Caco-2 (cell line): ENCODE data around the gene CRTAC1. TPM values are rescaled to one million over a fixed set of nuclear protein-coding genes. Genes with fewer than 3 reads are reported as not detected.

Experiments used
- BruUV-seq: library from RNA; stranded (reverse); fragments of 400-500 nt; replicated peaks from 2 replicates; lab custom pipeline; 2021; lab: Mats Ljungman, UMichigan
- CTCF ChIA-PET: fragments of 300-600 bp; sonication (Branson Sonifier 250); formaldehyde crosslinking; loops from one replicate; lab custom pipeline; 2022; ENCODE audit warnings: antibody characterized with exemption; lab: Charles Lee
- POLR2A ChIA-PET: fragments of 300-600 bp; sonication (Branson Sonifier 250); formaldehyde crosslinking; loops from one replicate; lab custom pipeline; 2022; ENCODE audit warnings: antibody characterized with exemption; lab: Charles Lee
- DNase-seq, 2 experiments: peaks; one replicate each; pipeline versions ENCODE4 v3.0.0 to v3.0.0-alpha.2; 2020 to 2022
- H3K27me3 ChIP-seq: replicated peaks from 2 replicates; pipeline ENCODE4 v1.6.0; 2011; ENCODE audit warnings: low read length; ENCODE audit not compliant: control insufficient read depth, insufficient read depth
- H3K36me3 ChIP-seq: 2 replicates; pipeline ENCODE4 v1.5.1; 2011; ENCODE audit warnings: low read length; ENCODE audit not compliant: control insufficient read depth, insufficient read depth
- H3K4me1 ChIP-seq: fragments of 250-450 bp; sonication (Bioruptor Pico); 2 replicates; pipeline ENCODE4 v1.5.1; 2020; ENCODE audit warnings: mild to moderate bottlenecking
- H3K4me3 ChIP-seq: 2 replicates; pipeline ENCODE4 v1.5.1; 2011; ENCODE audit warnings: low read depth, mild to moderate bottlenecking, control low read depth, low read length
- H3K9me3 ChIP-seq: fragments of 250-450 bp; sonication (Bioruptor Pico); 2 replicates; pipeline ENCODE4 v1.5.1; 2020; ENCODE audit warnings: mild to moderate bottlenecking, moderate library complexity
- H3K27ac Mint-ChIP-seq: one replicate; pipeline ENCODE4 v1.8.0; 2022; ENCODE audit warnings: mixed read lengths; ENCODE audit not compliant: unreplicated experiment
- H3K27me3 Mint-ChIP-seq: one replicate; pipeline ENCODE4 v1.8.0; 2022; ENCODE audit warnings: mixed read lengths; ENCODE audit not compliant: insufficient read depth, unreplicated experiment
- H3K36me3 Mint-ChIP-seq: one replicate; pipeline ENCODE4 v1.8.0; 2022; ENCODE audit warnings: mild to moderate bottlenecking, mixed read lengths; ENCODE audit not compliant: insufficient read depth, unreplicated experiment
- H3K4me1 Mint-ChIP-seq: one replicate; pipeline ENCODE4 v1.8.0; 2022; ENCODE audit warnings: low read depth, mixed read lengths; ENCODE audit not compliant: unreplicated experiment
- H3K4me3 Mint-ChIP-seq: one replicate; pipeline ENCODE4 v1.8.0; 2022; ENCODE audit warnings: mild to moderate bottlenecking, moderate library complexity, mixed read lengths; ENCODE audit not compliant: unreplicated experiment
- H3K9me3 Mint-ChIP-seq: one replicate; pipeline ENCODE4 v1.8.0; 2022; ENCODE audit warnings: mixed read lengths; ENCODE audit not compliant: unreplicated experiment
- CTCF ChIP-seq, 2 experiments: fragments of 200-600 bp in 1 of 2; IDR thresholded peaks; 1 replicate in 1 of 2; 2 replicates in 1 of 2; pipeline versions ENCODE4 v1.5.1 to v1.8.0; 2011 to 2022; ENCODE audit warnings: antibody characterized with exemption in 1 of 2, control low read depth in 1 of 2, inconsistent platforms in 1 of 2, low read depth in 1 of 2, low read length in 1 of 2, mild to moderate bottlenecking in 1 of 2, moderate library complexity in 1 of 2; ENCODE audit not compliant: insufficient read depth in 1 of 2, severe bottlenecking in 1 of 2, unreplicated experiment in 1 of 2
- intact Hi-C: fragments of 100-400 bp; cut with micrococcal nuclease; formaldehyde crosslinking; loops from one replicate; pipeline ENCODE4 v1.10.0; 2022; ENCODE audit not compliant: unreplicated experiment
- total RNA-seq: library from RNA; stranded (reverse); gene quantifications from 2 replicates; pipeline ENCODE4 v1.2.3, GENCODE V29; 2022

Gene CRTAC1
- total RNA-seq, 1 experiment from 2014 or later, result not detected

GRCh38 chr10:97939446-97939990, 90.9 kb downstream of the CRTAC1 start:
- no peaks in the 10 kb centered on the region; the same call in 1 of the 2 replicates for H3K27me3 ChIP-seq
- H3K4me3 ChIP-seq, result no peak overlapping the region
- Mint-ChIP-seq H3K36me3 (no peaks in the 10 kb centered on the region), H3K9me3 (peaks cover 11% of the 10 kb centered on the region), H3K27ac (no peak overlapping the region), H3K4me3 (no peak overlapping the region), H3K27me3 (peaks cover 23% of the 10 kb centered on the region), H3K4me1 (no peaks in the 10 kb centered on the region)
- intact Hi-C loops, result no loop called here
- ChIA-PET CTCF (no interaction called here), POLR2A (no interaction called here)
- TF ChIP-seq CTCF (IDR thresholded peaks at IDR 0.05; ENCODE audit: insufficient read depth in 1 of 2, low read depth in 1 of 2, low read length in 1 of 2, severe bottlenecking in 1 of 2, unreplicated experiment in 1 of 2), result no peak
- H3K36me3 ChIP-seq, result no peaks in the 10 kb centered on the region
- no peak for DNase-seq
- H3K9me3 ChIP-seq, result peaks cover 9% of the 10 kb centered on the region; the same call in 1 of the 2 replicates
- no TSS peak for BruUV-seq
- no peaks in the 10 kb centered on the region for H3K4me1 ChIP-seq

GRCh38 chr10:97937928-97938327, 92.5 kb downstream of the CRTAC1 start:
- ChIA-PET POLR2A (no interaction called here), CTCF (no interaction called here)
- Histone ChIP-seq H3K4me1 (no peaks in the 10 kb centered on the region), H3K4me3 (no peak overlapping the region), H3K36me3 (no peaks in the 10 kb centered on the region), H3K9me3 (no peaks in the 10 kb centered on the region), H3K27me3 (peaks cover under 1% of the 10 kb centered on the region; the same call in 1 of the 2 replicates)
- Mint-ChIP-seq H3K9me3 (peaks cover 6% of the 10 kb centered on the region), H3K4me3 (no peak overlapping the region), H3K27ac (no peak overlapping the region), H3K4me1 (no peaks in the 10 kb centered on the region), H3K27me3 (peaks cover 27% of the 10 kb centered on the region), H3K36me3 (no peaks in the 10 kb centered on the region)
- no TSS peak for BruUV-seq
- no peak for TF ChIP-seq CTCF (IDR thresholded peaks at IDR 0.05; ENCODE audit: insufficient read depth in 1 of 2, low read depth in 1 of 2, low read length in 1 of 2, severe bottlenecking in 1 of 2, unreplicated experiment in 1 of 2)
- intact Hi-C loops, result no loop called here
- no peak for DNase-seq

GRCh38 chr10:97937054-97937453, 93.4 kb downstream of the CRTAC1 start:
- intact Hi-C loops, result no loop called here
- Histone ChIP-seq H3K36me3 (no peaks in the 10 kb centered on the region), H3K9me3 (no peaks in the 10 kb centered on the region), H3K4me1 (no peaks in the 10 kb centered on the region), H3K4me3 (no peak overlapping the region), H3K27me3 (peaks cover 1% of the 10 kb centered on the region; the same call in 1 of the 2 replicates)
- TF ChIP-seq CTCF (IDR thresholded peaks at IDR 0.05; ENCODE audit: insufficient read depth in 1 of 2, low read depth in 1 of 2, low read length in 1 of 2, severe bottlenecking in 1 of 2, unreplicated experiment in 1 of 2), result no peak
- POLR2A ChIA-PET, result no interaction called here
- Mint-ChIP-seq H3K4me1 (no peaks in the 10 kb centered on the region), H3K9me3 (no peaks in the 10 kb centered on the region), H3K27ac (no peak overlapping the region), H3K4me3 (no peak overlapping the region), H3K27me3 (peaks cover 30% of the 10 kb centered on the region), H3K36me3 (no peaks in the 10 kb centered on the region)
- DNase-seq, result no peak
- CTCF ChIA-PET, result no interaction called here
- BruUV-seq, result no TSS peak
